Stromal cell of bone marrow (primary cell): ENCODE measurements around the gene C2orf72.
"Not testable (repeated sequence)": the region's sequence is repeated elsewhere in the genome, so short reads cannot be mapped to it uniquely, and the experiment has no call there.

Source experiments
- DNase-seq: peaks from one replicate; pipeline ENCODE4 v3.0.0-alpha.2; 2012; ENCODE audit warnings: low read depth

Gene C2orf72

GRCh38 chr2:231015478-231015877 is 21.8 kb upstream of the C2orf72 start:
- no peak for DNase-seq

DNA sequence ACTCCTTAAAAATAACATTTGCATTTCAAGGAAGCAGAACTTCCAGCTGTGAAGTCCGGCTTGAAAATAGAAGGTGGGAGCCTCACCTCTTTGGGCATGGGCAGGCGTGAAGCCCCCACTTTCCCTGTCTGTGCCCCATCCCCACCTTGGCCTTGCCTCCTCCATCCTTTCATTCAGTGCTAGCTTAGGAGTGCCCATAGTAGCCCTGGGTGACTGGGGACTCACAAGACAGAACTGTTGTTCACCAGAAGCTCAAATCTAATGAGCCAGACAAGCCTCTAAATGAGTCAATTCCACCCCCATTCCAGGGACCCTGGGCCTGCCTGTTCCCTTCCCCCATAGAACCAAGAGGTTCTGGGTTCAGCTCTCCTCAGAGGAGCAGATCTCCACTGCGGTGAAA is 21.4 kb upstream of the C2orf72 start:
- no peak for DNase-seq

DNA sequence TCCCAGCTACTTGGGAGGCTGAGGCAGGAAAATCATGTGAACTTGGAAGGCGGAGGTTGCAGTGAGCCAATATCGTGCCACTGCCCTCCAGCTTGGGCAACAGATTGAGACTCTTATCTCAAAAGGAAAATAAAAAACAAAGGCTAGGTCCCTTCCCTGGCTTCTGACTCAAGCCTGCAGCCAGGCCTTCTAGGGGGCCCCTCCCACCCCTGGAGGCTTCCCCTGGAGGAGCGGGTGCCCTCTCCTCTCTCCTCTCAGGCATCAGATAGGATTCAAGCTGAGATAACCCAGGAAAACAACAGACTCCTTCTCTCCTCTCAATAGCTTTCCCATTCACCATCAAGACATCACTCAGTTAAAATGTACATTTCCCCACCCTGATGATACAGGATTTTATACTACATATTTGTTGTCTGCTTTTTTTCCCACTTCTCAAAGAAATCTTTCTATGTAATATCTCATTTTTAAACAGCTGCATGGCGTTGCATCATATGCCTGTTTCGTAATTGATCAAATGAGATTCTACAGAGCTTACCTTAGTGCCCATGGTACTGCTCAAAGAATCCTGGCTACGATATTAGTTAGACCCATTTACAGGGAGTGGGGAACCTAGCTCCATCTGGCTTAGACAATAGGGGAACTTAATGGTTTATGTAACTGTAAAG is 20.6 kb upstream of the C2orf72 start:
- DNase-seq = no peak

GRCh38 chr2:231017231-231017598 is 20.1 kb upstream of the C2orf72 start:
- no peak for DNase-seq

- no peak for DNase-seq
These were observed 19.1 kb upstream of the C2orf72 start for GRCh38 chr2:231018184-231018583.

- DNase-seq = not testable (repeated sequence)
These were observed 12.3 kb upstream of the C2orf72 start for GRCh38 chr2:231025059-231025458.

DNA sequence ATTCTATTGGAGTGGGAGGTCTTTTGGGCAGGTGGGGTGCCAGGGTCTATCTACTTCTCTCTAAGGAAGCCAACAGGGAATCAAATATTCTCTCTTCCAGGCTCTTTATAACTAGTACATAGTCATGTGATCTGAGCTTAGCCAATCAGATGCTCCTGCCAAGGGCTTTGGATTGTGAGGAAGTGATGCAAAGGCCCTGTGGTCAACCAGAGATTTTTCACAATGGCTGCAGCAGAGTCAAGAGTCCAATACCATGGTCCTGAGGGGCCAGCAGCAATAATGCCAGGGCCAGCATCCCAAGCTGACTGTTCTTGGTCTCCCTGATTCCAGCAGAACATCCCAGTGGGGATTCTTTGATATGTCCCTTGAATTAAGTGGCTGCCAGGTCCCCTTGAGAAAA is 8.4 kb upstream of the C2orf72 start:
- DNase-seq = no peak

DNA sequence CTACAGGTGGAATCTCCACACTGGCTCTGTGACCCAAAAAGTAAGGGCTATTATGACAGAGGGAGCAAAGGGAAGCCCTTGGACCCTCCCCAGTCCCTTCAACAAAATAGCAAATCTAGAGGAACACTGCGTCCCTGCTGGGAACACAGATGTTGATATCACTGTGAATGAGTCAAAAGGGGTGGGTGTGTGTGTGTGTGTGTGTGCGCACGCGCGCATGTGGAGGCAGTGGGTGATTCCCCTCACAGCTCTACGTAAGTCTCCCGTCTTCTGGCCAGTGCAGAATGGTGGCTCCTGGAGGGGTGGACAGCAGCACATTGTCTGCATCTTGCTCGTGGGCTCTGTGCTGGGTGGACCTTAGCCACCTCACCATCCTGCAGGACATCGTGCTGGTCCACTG is 7.8 kb upstream of the C2orf72 start:
- DNase-seq = no peak

- no peak for DNase-seq
These were observed 6.6 kb upstream of the C2orf72 start for GRCh38 chr2:231030725-231031124.

- DNase-seq = no peak
These were observed 4.7 kb upstream of the C2orf72 start for GRCh38 chr2:231032575-231033140.

GRCh38 chr2:231033147-231034132 is 3.9 kb upstream of the C2orf72 start:
- DNase-seq = no peak

GRCh38 chr2:231034291-231034882 is 2.9 kb upstream of the C2orf72 start:
- no peak for DNase-seq

- DNase-seq = no peak
These were observed 1.2 kb upstream of the C2orf72 start for GRCh38 chr2:231036131-231036530.

GRCh38 chr2:231036578-231037106 is 681 bp upstream of the C2orf72 start:
- no peak for DNase-seq

GRCh38 chr2:231037731-231038482 is 584 bp downstream of the C2orf72 start:
- DNase-seq = no peak

- DNase-seq = no peak
These were observed 1.4 kb downstream of the C2orf72 start for GRCh38 chr2:231038483-231039293.

DNA sequence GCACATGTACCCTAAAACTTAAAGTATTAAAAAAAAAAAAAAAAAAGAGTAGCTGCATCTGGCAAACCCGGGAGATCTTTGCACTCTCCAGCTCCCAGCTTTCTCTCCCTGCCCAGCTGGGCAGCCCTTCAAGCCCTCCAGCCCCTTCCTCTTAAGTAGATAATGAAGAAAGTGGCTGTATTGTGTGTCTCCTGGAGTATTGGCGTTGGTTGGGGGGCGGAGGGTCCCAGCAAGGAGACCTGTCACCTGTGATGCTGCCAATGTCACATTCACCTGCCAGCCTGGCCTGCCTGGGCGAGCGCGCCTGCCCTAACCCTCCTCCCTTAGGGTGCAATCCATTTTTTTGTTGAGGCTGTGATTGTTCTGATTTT is 2.0 kb downstream of the C2orf72 start:
- DNase-seq = no peak

- DNase-seq = no peak
These were observed 2.6 kb downstream of the C2orf72 start for GRCh38 chr2:231039821-231040364.

DNA sequence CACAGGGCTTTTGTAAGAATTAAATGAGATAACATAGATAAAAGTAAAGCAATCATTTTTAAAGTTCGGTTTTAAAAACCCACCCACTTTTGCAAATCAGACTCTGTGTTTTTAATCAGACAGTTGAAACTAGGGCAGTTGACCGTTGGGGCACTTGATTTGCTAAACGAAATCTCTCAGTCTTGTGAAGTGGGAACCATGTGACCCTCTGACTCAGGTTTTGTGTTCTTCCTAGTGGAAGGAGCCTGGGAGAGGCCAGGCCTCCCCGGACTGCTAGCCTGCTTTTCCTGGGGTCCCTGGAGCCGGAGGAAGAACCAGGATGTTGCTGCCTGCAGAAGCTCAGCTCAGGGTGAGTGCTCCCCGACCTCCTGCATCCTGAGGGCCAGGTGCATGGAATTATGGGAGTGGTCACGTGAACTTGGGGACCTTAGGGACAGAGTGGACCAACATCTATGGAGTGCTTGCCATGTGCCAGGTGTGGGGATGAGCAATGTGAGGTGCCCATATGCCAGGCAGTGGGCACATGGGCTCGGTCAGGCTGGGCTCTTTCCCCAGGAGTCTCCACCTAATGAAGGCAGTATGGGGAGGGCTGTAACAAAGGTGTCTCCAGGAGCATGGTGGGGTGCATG is 3.9 kb downstream of the C2orf72 start:
- no peak for DNase-seq

DNA sequence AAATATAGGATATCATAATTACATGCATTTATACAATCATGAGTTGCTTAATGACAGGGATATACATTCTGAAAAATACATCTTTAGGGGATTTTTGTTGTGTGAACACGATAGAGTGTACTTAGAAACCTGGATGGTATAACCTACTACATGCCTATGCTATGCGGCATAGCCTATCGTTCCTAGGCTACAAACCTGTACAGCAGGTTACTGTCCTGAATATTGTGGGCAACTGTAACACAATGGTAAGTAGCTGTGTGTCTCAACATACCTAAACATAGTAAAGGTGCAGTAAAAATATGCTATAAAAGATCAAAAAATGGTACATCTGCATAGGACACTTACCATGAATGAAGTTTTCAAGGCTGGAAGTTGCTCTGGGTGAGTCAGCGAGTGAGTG is 6.5 kb downstream of the C2orf72 start:
- no peak for DNase-seq
